Panc1 (cell line): ENCODE data around the gene FBXO10. TPM values are rescaled to one million over a fixed set of nuclear protein-coding genes. Genes with fewer than 3 reads are reported as not detected.

Experiments used
- ATAC-seq: fragments of 200-7000 bp; cut with Tn5 transposase; 2 replicates; pipeline ENCODE4 v1.9.1; 2020; ENCODE audit warnings: mild to moderate bottlenecking, moderate library complexity
- BruUV-seq: library from RNA; stranded (reverse); fragments of 400-500 nt; replicated peaks from 2 replicates; lab custom pipeline; 2021; lab: Mats Ljungman, UMichigan
- CTCF ChIA-PET: fragments of 300-600 bp; sonication (Branson Sonifier 250); formaldehyde crosslinking; loops from one replicate; lab custom pipeline; 2022; ENCODE audit warnings: antibody characterized with exemption; lab: Charles Lee
- POLR2A ChIA-PET: fragments of 300-600 bp; sonication (Branson Sonifier 250); formaldehyde crosslinking; loops from one replicate; lab custom pipeline; 2022; ENCODE audit warnings: antibody characterized with exemption; lab: Charles Lee
- DNase-seq: peaks from one replicate; pipeline ENCODE4 v3.0.0-alpha.2; 2010; ENCODE audit warnings: low read depth, low spot score
- H3K27ac ChIP-seq: 2 replicates; pipeline ENCODE4 v1.5.1; 2011; ENCODE audit warnings: mild to moderate bottlenecking, low read length, inconsistent platforms
- H3K27me3 ChIP-seq: fragments of 200-500 bp; sonication (Bioruptor generic); 2 replicates; pipeline ENCODE4 v1.6.0; 2014; ENCODE audit warnings: low read length, inconsistent platforms; ENCODE audit not compliant: control insufficient read depth, insufficient read depth
- H3K36me3 ChIP-seq: fragments of 200-500 bp; sonication (Bioruptor generic); 2 replicates; pipeline ENCODE4 v1.5.1; 2014; ENCODE audit warnings: inconsistent platforms, mild to moderate bottlenecking, low read length, moderate library complexity; ENCODE audit not compliant: control insufficient read depth, insufficient read depth
- H3K4me1 ChIP-seq: 2 replicates; pipeline ENCODE4 v1.5.1; 2011; ENCODE audit warnings: inconsistent platforms, mild to moderate bottlenecking, low read length, moderate library complexity; ENCODE audit not compliant: control insufficient read depth, insufficient read depth
- H3K4me3 ChIP-seq, 2 experiments: 2 replicates each; pipeline ENCODE4 v1.5.1; 2011 to 2012; ENCODE audit warnings: low read depth in 2 of 2, low read length in 2 of 2, mild to moderate bottlenecking in 2 of 2, inconsistent platforms in 1 of 2, moderate library complexity in 1 of 2
- H3K9me3 ChIP-seq: fragments of 200-500 bp; sonication (Bioruptor generic); 2 replicates; pipeline ENCODE4 v1.5.1; 2014; ENCODE audit warnings: low read depth, mild to moderate bottlenecking, inconsistent platforms, low read length, moderate library complexity; ENCODE audit not compliant: control insufficient read depth, insufficient read depth
- POLR2AphosphoS5 ChIP-seq: IDR thresholded peaks from 2 replicates; pipeline ENCODE4 v1.6.1; 2012; ENCODE audit warnings: mild to moderate bottlenecking, low read depth, low read length, moderate library complexity
- SIN3A ChIP-seq: IDR thresholded peaks from 2 replicates; pipeline ENCODE4 v1.6.1; 2012; ENCODE audit warnings: low read depth, mild to moderate bottlenecking, low read length, moderate library complexity, borderline replicate concordance; ENCODE audit not compliant: insufficient read depth
- TCF7L2 ChIP-seq: IDR thresholded peaks from 2 replicates; pipeline ENCODE4 v1.6.1; 2011; ENCODE audit warnings: mild to moderate bottlenecking, low read depth, low read length, inconsistent platforms
- in situ Hi-C: cut with HindIII; loops from 2 replicates; pipeline ENCODE4 v1.10.0; 2016; ENCODE audit warnings: low sequenced_read_pairs, low pct_unique_long_range_greater_than_20kb
- intact Hi-C: fragments of 100-400 bp; cut with micrococcal nuclease; formaldehyde crosslinking; loops from one replicate; pipeline ENCODE4 v1.10.0; 2022; ENCODE audit not compliant: unreplicated experiment
- total RNA-seq: library from RNA; stranded (reverse); gene quantifications from one replicate; pipeline ENCODE4 v1.2.1, GENCODE V29; 2021; ENCODE audit not compliant: unreplicated experiment
- TF ChIP-seq, protein P1 (sequence below): fragments of 450-650 bp; IDR thresholded peaks from 2 replicates; pipeline ENCODE4 v1.5.1; 2017; ENCODE audit warnings: mild to moderate bottlenecking
- TF ChIP-seq, protein P2 (sequence below), 2 experiments: IDR thresholded peaks; 2 replicates each; pipeline ENCODE4 v1.6.1; 2011 to 2012; ENCODE audit warnings: low read depth in 2 of 2, control low read depth in 1 of 2, low read length in 1 of 2, mild to moderate bottlenecking in 1 of 2, moderate library complexity in 1 of 2; ENCODE audit not compliant: insufficient read depth in 1 of 2

The FBXO10 gene
- total RNA-seq, 1 experiment from 2014 or later = 39.8 TPM

DNA sequence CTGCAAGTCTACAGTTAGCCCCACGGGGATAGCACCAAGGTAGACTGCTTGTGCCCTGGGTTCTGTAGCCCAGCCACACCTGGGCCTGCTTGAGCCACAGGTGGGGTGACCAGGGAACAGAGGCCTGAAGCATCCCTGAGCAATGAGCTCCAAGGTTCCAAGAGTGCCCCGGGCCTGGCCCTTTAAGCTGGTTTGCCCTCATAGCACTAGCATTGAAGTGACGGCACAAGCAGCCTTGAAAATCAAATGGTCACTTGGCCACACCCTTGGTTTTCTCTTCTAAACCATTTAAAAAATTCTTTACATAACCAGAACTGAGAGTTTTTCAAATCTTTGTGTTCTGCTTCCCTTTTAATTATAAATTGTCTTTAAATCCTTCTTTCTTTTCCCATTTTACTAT, 24.7 kb downstream of the FBXO10 start:
- Histone ChIP-seq H3K27me3 (no peaks in the 10 kb centered on the region), H3K4me1 (peaks cover 12% of the 10 kb centered on the region), H3K9me3 (no peaks in the 10 kb centered on the region), H3K4me3 (no peak overlapping the region), H3K36me3 (no peaks in the 10 kb centered on the region), H3K27ac (no peak overlapping the region)
- TF ChIP-seq TCF7L2 (no peak), POLR2AphosphoS5 (no peak), SIN3A (no peak)
- TF ChIP-seq, protein P1, sequence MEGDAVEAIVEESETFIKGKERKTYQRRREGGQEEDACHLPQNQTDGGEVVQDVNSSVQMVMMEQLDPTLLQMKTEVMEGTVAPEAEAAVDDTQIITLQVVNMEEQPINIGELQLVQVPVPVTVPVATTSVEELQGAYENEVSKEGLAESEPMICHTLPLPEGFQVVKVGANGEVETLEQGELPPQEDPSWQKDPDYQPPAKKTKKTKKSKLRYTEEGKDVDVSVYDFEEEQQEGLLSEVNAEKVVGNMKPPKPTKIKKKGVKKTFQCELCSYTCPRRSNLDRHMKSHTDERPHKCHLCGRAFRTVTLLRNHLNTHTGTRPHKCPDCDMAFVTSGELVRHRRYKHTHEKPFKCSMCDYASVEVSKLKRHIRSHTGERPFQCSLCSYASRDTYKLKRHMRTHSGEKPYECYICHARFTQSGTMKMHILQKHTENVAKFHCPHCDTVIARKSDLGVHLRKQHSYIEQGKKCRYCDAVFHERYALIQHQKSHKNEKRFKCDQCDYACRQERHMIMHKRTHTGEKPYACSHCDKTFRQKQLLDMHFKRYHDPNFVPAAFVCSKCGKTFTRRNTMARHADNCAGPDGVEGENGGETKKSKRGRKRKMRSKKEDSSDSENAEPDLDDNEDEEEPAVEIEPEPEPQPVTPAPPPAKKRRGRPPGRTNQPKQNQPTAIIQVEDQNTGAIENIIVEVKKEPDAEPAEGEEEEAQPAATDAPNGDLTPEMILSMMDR = no peak
- TF ChIP-seq, protein P2, sequence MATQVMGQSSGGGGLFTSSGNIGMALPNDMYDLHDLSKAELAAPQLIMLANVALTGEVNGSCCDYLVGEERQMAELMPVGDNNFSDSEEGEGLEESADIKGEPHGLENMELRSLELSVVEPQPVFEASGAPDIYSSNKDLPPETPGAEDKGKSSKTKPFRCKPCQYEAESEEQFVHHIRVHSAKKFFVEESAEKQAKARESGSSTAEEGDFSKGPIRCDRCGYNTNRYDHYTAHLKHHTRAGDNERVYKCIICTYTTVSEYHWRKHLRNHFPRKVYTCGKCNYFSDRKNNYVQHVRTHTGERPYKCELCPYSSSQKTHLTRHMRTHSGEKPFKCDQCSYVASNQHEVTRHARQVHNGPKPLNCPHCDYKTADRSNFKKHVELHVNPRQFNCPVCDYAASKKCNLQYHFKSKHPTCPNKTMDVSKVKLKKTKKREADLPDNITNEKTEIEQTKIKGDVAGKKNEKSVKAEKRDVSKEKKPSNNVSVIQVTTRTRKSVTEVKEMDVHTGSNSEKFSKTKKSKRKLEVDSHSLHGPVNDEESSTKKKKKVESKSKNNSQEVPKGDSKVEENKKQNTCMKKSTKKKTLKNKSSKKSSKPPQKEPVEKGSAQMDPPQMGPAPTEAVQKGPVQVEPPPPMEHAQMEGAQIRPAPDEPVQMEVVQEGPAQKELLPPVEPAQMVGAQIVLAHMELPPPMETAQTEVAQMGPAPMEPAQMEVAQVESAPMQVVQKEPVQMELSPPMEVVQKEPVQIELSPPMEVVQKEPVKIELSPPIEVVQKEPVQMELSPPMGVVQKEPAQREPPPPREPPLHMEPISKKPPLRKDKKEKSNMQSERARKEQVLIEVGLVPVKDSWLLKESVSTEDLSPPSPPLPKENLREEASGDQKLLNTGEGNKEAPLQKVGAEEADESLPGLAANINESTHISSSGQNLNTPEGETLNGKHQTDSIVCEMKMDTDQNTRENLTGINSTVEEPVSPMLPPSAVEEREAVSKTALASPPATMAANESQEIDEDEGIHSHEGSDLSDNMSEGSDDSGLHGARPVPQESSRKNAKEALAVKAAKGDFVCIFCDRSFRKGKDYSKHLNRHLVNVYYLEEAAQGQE (IDR thresholded peaks at IDR 0.05; ENCODE audit: insufficient read depth in 1 of 2, low read depth in 2 of 2, low read length in 1 of 2) = no peak
- in situ Hi-C loops = no loop called here
- no peak for DNase-seq
- no peak; the same call in 1 of the 2 replicates for ATAC-seq
- POLR2A ChIA-PET = no interaction called here
- BruUV-seq = no TSS peak
- CTCF ChIA-PET = interaction anchor here (0.6 kb wide), 1 partner anchor 178 kb away, joined by 7 read pairs; no protein-coding TSS in a partner anchor
- intact Hi-C loops = no loop called here

DNA sequence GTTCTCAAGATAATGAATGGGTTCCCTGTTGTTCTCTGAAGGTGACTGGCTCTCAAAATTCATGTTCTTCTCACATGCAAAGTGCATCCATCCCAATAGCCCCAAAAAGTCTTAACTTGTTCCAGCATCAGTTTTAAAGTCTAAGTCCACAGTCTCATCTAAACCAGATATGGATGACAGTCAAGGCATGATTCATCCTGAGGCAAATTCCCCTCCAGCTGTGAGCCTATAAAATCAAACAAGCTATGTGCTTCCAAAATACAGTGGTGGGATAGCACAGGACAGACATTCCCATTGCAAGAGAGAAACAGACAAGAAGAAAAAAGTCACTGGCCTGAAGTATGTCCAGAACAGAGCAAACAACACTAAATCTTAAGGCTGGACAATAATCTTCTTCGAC, 25.4 kb downstream of the FBXO10 start:
- Histone ChIP-seq H3K4me1 (peaks cover 16% of the 10 kb centered on the region), H3K27ac (no peak overlapping the region), H3K9me3 (no peaks in the 10 kb centered on the region), H3K4me3 (no peak overlapping the region), H3K36me3 (no peaks in the 10 kb centered on the region), H3K27me3 (no peaks in the 10 kb centered on the region)
- POLR2A ChIA-PET = no interaction called here
- no peak for TF ChIP-seq POLR2AphosphoS5
- TF ChIP-seq, protein P1 = no peak
- no peak for TF ChIP-seq TCF7L2
- TF ChIP-seq SIN3A = no peak
- TF ChIP-seq, protein P2 (IDR thresholded peaks at IDR 0.05; ENCODE audit: insufficient read depth in 1 of 2, low read depth in 2 of 2, low read length in 1 of 2) = no peak
- CTCF ChIA-PET = no interaction called here
- no TSS peak for BruUV-seq
- in situ Hi-C loops (no loop called here), intact Hi-C loops (no loop called here)
- ATAC-seq = no peak
- DNase-seq = no peak
